Endodermal cell (in vitro differentiated cells): ENCODE data around the gene PRKD2. TPM values are rescaled to one million over a fixed set of nuclear protein-coding genes. Genes with fewer than 3 reads are reported as not detected.

Experiments used
- DNase-seq: peaks from one replicate; pipeline ENCODE4 v3.0.0-alpha.2; 2017
- H3K27ac ChIP-seq: 2 replicates; pipeline ENCODE4 v1.5.1; 2013; ENCODE audit warnings: mild to moderate bottlenecking, low read depth, low read length, moderate library complexity
- H3K27me3 ChIP-seq: 2 replicates; pipeline ENCODE4 v1.6.1; 2013; ENCODE audit warnings: mild to moderate bottlenecking, low read length, moderate library complexity; ENCODE audit not compliant: insufficient read depth, control insufficient read depth, poor library complexity, severe bottlenecking
- H3K36me3 ChIP-seq: 2 replicates; pipeline ENCODE4 v1.7.0; 2013; ENCODE audit warnings: mild to moderate bottlenecking, low read length, moderate library complexity; ENCODE audit not compliant: control insufficient read depth, insufficient read depth
- H3K4me1 ChIP-seq: one replicate; pipeline ENCODE4 v1.7.0; 2013; ENCODE audit warnings: low read length; ENCODE audit not compliant: control insufficient read depth, insufficient read depth
- H3K4me3 ChIP-seq: 2 replicates; pipeline ENCODE4 v1.5.1; 2013; ENCODE audit warnings: mild to moderate bottlenecking, low read length, moderate library complexity
- H3K9ac ChIP-seq: 2 replicates; pipeline ENCODE4 v1.6.1; 2013; ENCODE audit warnings: mild to moderate bottlenecking, low read length, moderate library complexity; ENCODE audit not compliant: poor library complexity, severe bottlenecking; ENCODE audit errors: extremely low read depth
- H3K9me3 ChIP-seq: 2 replicates; pipeline ENCODE4 v1.6.1; 2013; ENCODE audit warnings: mild to moderate bottlenecking, low read length, moderate library complexity; ENCODE audit not compliant: control insufficient read depth
- H3K27ac Mint-ChIP-seq: 2 replicates; pipeline ENCODE4 v1.8.0; 2020; ENCODE audit warnings: mixed read lengths
- H3K27me3 Mint-ChIP-seq: 2 replicates; pipeline ENCODE4 v1.8.0; 2021; ENCODE audit warnings: mild to moderate bottlenecking, mixed read lengths; ENCODE audit not compliant: insufficient read depth
- H3K36me3 Mint-ChIP-seq: 2 replicates; pipeline ENCODE4 v1.8.0; 2020; ENCODE audit warnings: low read depth, mixed read lengths
- H3K4me1 Mint-ChIP-seq: 2 replicates; pipeline ENCODE4 v1.8.0; 2020; ENCODE audit warnings: mixed read lengths
- H3K4me3 Mint-ChIP-seq: 2 replicates; pipeline ENCODE4 v1.8.0; 2020; ENCODE audit warnings: mild to moderate bottlenecking, moderate library complexity, mixed read lengths
- H3K9me3 Mint-ChIP-seq: 2 replicates; pipeline ENCODE4 v1.8.0; 2020; ENCODE audit warnings: mild to moderate bottlenecking, mixed read lengths
- CTCF ChIP-seq: fragments of 200-600 bp; sonication (generic); conservative IDR thresholded peaks from 2 replicates; pipeline ENCODE4 v1.5.0; 2021; ENCODE audit warnings: antibody characterized with exemption, mild to moderate bottlenecking
- WGBS, 2 experiments: methylation state at CpG; one replicate each; pipeline versions ENCODE4 v1.1.5 to v1.1.7; 2013; ENCODE audit warnings: missing lambda C conversion rate in 2 of 2, mixed read lengths in 1 of 2; ENCODE audit not compliant: insufficient coverage in 1 of 2, insufficient read length in 1 of 2; 5-methylcytosine and 5-hydroxymethylcytosine counted together
- total RNA-seq, 2 donors: library from RNA; stranded (reverse); fragmentation: NEBNext Ultra II Directional in 1 of 2; extraction: Animal tissue kit (Norgen Biotek cat#: 25700) in 1 of 2; gene quantifications; 2 replicates in 1 of 2; 3 replicates in 1 of 2; pipeline ENCODE4 v1.2.1, GENCODE V29; 2021

The PRKD2 gene
- total RNA-seq, 2 donors from 2014 or later = 80.5 to 90.8 TPM

GRCh38 chr19:46678110-46678732, 38.7 kb downstream of the PRKD2 start:
- H3K9me3 ChIP-seq = no peaks in the 10 kb centered on the region
- no peaks in the 10 kb centered on the region for H3K27me3 ChIP-seq
- peaks cover 77% of the 10 kb centered on the region for H3K36me3 Mint-ChIP-seq
- WGBS, 2 experiments = 91 to 95% methylated on average over 17 to 26 of the region's 26 CpGs
- peaks cover 78% of the 10 kb centered on the region for H3K36me3 ChIP-seq
- no peak overlapping the region for H3K27ac Mint-ChIP-seq
- TF ChIP-seq CTCF = no peak
- no peaks in the 10 kb centered on the region for H3K4me1 ChIP-seq
- no peak overlapping the region for H3K4me3 Mint-ChIP-seq
- H3K27me3 Mint-ChIP-seq = no peaks in the 10 kb centered on the region
- H3K4me3 ChIP-seq = no peak overlapping the region
- peak; percentile 95 for DNase-seq
- H3K9me3 Mint-ChIP-seq = no peaks in the 10 kb centered on the region
- H3K27ac ChIP-seq = no peak overlapping the region
- H3K4me1 Mint-ChIP-seq = no peaks in the 10 kb centered on the region
- H3K9ac ChIP-seq = no peak overlapping the region

- no peak overlapping the region for H3K4me3 Mint-ChIP-seq
- peaks cover 2% of the 10 kb centered on the region for H3K9me3 Mint-ChIP-seq
- 95 to 96% methylated on average over 16 to 21 of the region's 21 CpGs for WGBS, 2 experiments
- Histone ChIP-seq H3K27me3 (no peaks in the 10 kb centered on the region), H3K27ac (no peak overlapping the region), H3K4me1 (no peaks in the 10 kb centered on the region), H3K36me3 (peaks cover 61% of the 10 kb centered on the region), H3K4me3 (no peak overlapping the region), H3K9me3 (no peaks in the 10 kb centered on the region), H3K9ac (no peak overlapping the region)
- peak; percentile 95 for DNase-seq
- no peak for TF ChIP-seq CTCF
- peak overlapping the region; percentile 59 for H3K27ac Mint-ChIP-seq
- peaks cover 64% of the 10 kb centered on the region for H3K36me3 Mint-ChIP-seq
- no peaks in the 10 kb centered on the region for H3K27me3 Mint-ChIP-seq
- no peaks in the 10 kb centered on the region for H3K4me1 Mint-ChIP-seq
Observed at GRCh38 chr19:46674416-46675178, 42.3 kb downstream of the PRKD2 start.

- H3K36me3 ChIP-seq = peaks cover 32% of the 10 kb centered on the region
- H3K27me3 ChIP-seq = no peaks in the 10 kb centered on the region
- Mint-ChIP-seq H3K9me3 (peaks cover 2% of the 10 kb centered on the region), H3K36me3 (peaks cover 33% of the 10 kb centered on the region), H3K4me3 (no peak overlapping the region), H3K4me1 (no peaks in the 10 kb centered on the region), H3K27me3 (peaks cover 2% of the 10 kb centered on the region), H3K27ac (no peak overlapping the region)
- TF ChIP-seq CTCF = no peak
- H3K27ac ChIP-seq = no peak overlapping the region
- no peaks in the 10 kb centered on the region for H3K9me3 ChIP-seq
- no peak for DNase-seq
- H3K9ac ChIP-seq = no peak overlapping the region
- H3K4me3 ChIP-seq = no peak overlapping the region
- H3K4me1 ChIP-seq = no peaks in the 10 kb centered on the region
Observed at GRCh38 chr19:46670813-46671212, 46.1 kb downstream of the PRKD2 start.
